HFFc6 (cell line): ENCODE measurements around the gene SPRR1B. TPM values are rescaled to one million over a fixed set of nuclear protein-coding genes. Genes with fewer than 3 reads are reported as not detected.
"Not testable (repeated sequence)": the region's sequence is repeated elsewhere in the genome, so short reads cannot be mapped to it uniquely, and the experiment has no call there.

Experiments used
- DNase-seq: peaks from one replicate; pipeline ENCODE4 v3.0.0-alpha.2; 2018
- H3K27ac Mint-ChIP-seq: 2 replicates; pipeline ENCODE4 v1.8.0; 2020; ENCODE audit warnings: mild to moderate bottlenecking, mixed read lengths
- H3K27me3 Mint-ChIP-seq: 2 replicates; pipeline ENCODE4 v1.8.0; 2021; ENCODE audit warnings: mild to moderate bottlenecking, moderate library complexity, mixed read lengths; ENCODE audit not compliant: insufficient read depth
- H3K36me3 Mint-ChIP-seq: 2 replicates; pipeline ENCODE4 v1.8.0; 2021; ENCODE audit warnings: low read depth, mixed read lengths
- H3K4me1 Mint-ChIP-seq: 2 replicates; pipeline ENCODE4 v1.8.0; 2020; ENCODE audit warnings: low read depth, mixed read lengths
- H3K4me3 Mint-ChIP-seq: 2 replicates; pipeline ENCODE4 v1.8.0; 2020; ENCODE audit warnings: mild to moderate bottlenecking, moderate library complexity, mixed read lengths
- H3K9me3 Mint-ChIP-seq: 2 replicates; pipeline ENCODE4 v1.8.0; 2020; ENCODE audit warnings: mild to moderate bottlenecking, mixed read lengths
- CTCF ChIP-seq: fragments of 200-600 bp; sonication (generic); IDR thresholded peaks from 2 replicates; pipeline ENCODE4 v1.5.0; 2021; ENCODE audit warnings: antibody characterized with exemption, mild to moderate bottlenecking
- total RNA-seq, 6 experiments: library from RNA; stranded (reverse); fragmentation: NEBNext Ultra II Directional; extraction: Animal tissue kit (Norgen Biotek cat#: 25700); gene quantifications; 2 replicates in 1 of 6; 3 replicates in 5 of 6; pipeline ENCODE4 v1.2.3, GENCODE V29; 2021

Gene SPRR1B
- total RNA-seq, 6 experiments from 2014 or later, result not detected

GRCh38 chr1:152999818-153000217, 31.2 kb upstream of the SPRR1B start:
- Mint-ChIP-seq H3K4me1 (no peaks in the 10 kb centered on the region), H3K27me3 (peaks cover 1% of the 10 kb centered on the region), H3K36me3 (no peaks in the 10 kb centered on the region), H3K9me3 (peaks cover 45% of the 10 kb centered on the region), H3K4me3 (no peak overlapping the region), H3K27ac (no peak overlapping the region)
- no peak for DNase-seq
- no peak for TF ChIP-seq CTCF

- no peak overlapping the region for H3K4me3 Mint-ChIP-seq
- H3K27me3 Mint-ChIP-seq, result peaks cover 1% of the 10 kb centered on the region
- TF ChIP-seq CTCF, result no peak
Measured at GRCh38 chr1:153000294-153000693, 30.7 kb upstream of the SPRR1B start.

GRCh38 chr1:153001382-153001781, 29.6 kb upstream of the SPRR1B start, which contains the start of gene SPRR3:
SPRR3 (plus strand) TSS chr1:153001749; CDS start chr1:153003021, 1,272 bp downstream.
- H3K4me3 Mint-ChIP-seq, result no peak within 1 kb of the TSS
- no peak for TF ChIP-seq CTCF
- no peaks in the 10 kb centered on the region for H3K4me1 Mint-ChIP-seq

More at GRCh38 chr1:153000294-153000693, 30.7 kb upstream of the SPRR1B start:
- Mint-ChIP-seq H3K9me3 (peaks cover 41% of the 10 kb centered on the region), H3K4me1 (no peaks in the 10 kb centered on the region), H3K36me3 (no peaks in the 10 kb centered on the region), H3K27ac (no peak overlapping the region)
- no peak for DNase-seq

GRCh38 chr1:153011235-153011758, 19.7 kb upstream of the SPRR1B start:
- H3K27me3 Mint-ChIP-seq, DNase-seq, H3K9me3 Mint-ChIP-seq, H3K36me3 Mint-ChIP-seq, H3K4me3 Mint-ChIP-seq, H3K27ac Mint-ChIP-seq, H3K4me1 Mint-ChIP-seq: not testable (repeated sequence)

More at GRCh38 chr1:153001382-153001781, 29.6 kb upstream of the SPRR1B start, which contains the start of gene SPRR3:
- peaks cover 1% of the 10 kb centered on the region; the same call in 1 of the 2 replicates for H3K27me3 Mint-ChIP-seq
- no peak within 1 kb of the TSS for H3K27ac Mint-ChIP-seq
- H3K9me3 Mint-ChIP-seq, result peaks cover 42% of the 10 kb centered on the region
- H3K36me3 Mint-ChIP-seq, result no peaks in the 10 kb centered on the region
- no peak for DNase-seq

GRCh38 chr1:153021829-153022228, 9.2 kb upstream of the SPRR1B start:
- not testable (repeated sequence) for H3K27ac Mint-ChIP-seq, H3K4me3 Mint-ChIP-seq, H3K36me3 Mint-ChIP-seq, DNase-seq, H3K4me1 Mint-ChIP-seq, H3K27me3 Mint-ChIP-seq
- H3K9me3 Mint-ChIP-seq, result peaks cover 11% of the 10 kb centered on the region

- not testable (repeated sequence) for H3K27me3 Mint-ChIP-seq, DNase-seq, H3K27ac Mint-ChIP-seq, H3K4me1 Mint-ChIP-seq, H3K36me3 Mint-ChIP-seq, H3K4me3 Mint-ChIP-seq
- peaks cover 11% of the 10 kb centered on the region for H3K9me3 Mint-ChIP-seq
Measured at GRCh38 chr1:153022340-153022739, 8.7 kb upstream of the SPRR1B start.

GRCh38 chr1:153023109-153023508, 7.9 kb upstream of the SPRR1B start:
- no peaks in the 10 kb centered on the region for H3K4me1 Mint-ChIP-seq
- no peak overlapping the region for H3K4me3 Mint-ChIP-seq
- no peaks in the 10 kb centered on the region for H3K36me3 Mint-ChIP-seq
- H3K27me3 Mint-ChIP-seq, result no peaks in the 10 kb centered on the region; the same call in 1 of the 2 replicates
- H3K27ac Mint-ChIP-seq, result no peak overlapping the region
- TF ChIP-seq CTCF, result no peak
- H3K9me3 Mint-ChIP-seq, result peaks cover 8% of the 10 kb centered on the region; the same call in 1 of the 2 replicates
- no peak for DNase-seq
